GM12878 (cell line): ENCODE measurements around the gene IRS1. TPM values are rescaled to one million over a fixed set of nuclear protein-coding genes. Genes with fewer than 3 reads are reported as not detected.

Source experiments
- ATAC-seq: fragments of 200-7000 bp; cut with Tn5 transposase; 3 replicates; pipeline ENCODE4 v1.9.1; 2020; ENCODE audit warnings: mild to moderate bottlenecking, moderate library complexity
- BruUV-seq: library from RNA; stranded (reverse); fragments of 400-500 nt; replicated peaks from 2 replicates; lab custom pipeline; 2021; lab: Mats Ljungman, UMichigan
- CTCF ChIA-PET: fragments of 300-600 bp; sonication (Branson Sonifier 250); formaldehyde crosslinking; extraction: SDS; loops from one replicate; lab custom pipeline; 2021; ENCODE audit warnings: inconsistent platforms; lab: Yijun Ruan, JAX
- POLR2A ChIA-PET: fragments of 350-600 bp; formaldehyde crosslinking; extraction: SDS; loops from one replicate; lab custom pipeline; 2021; ENCODE audit warnings: inconsistent platforms; lab: Charles Lee
- RAD21 ChIA-PET: fragments of 300-600 bp; sonication (Branson Sonifier 250); formaldehyde crosslinking; loops from one replicate; lab custom pipeline; 2023; ENCODE audit warnings: antibody characterized with exemption; ENCODE audit not compliant: unreplicated experiment; lab: Charles Lee
- SMC1A ChIA-PET: fragments of 300-600 bp; sonication (Branson Sonifier 250); formaldehyde crosslinking; loops from one replicate; lab custom pipeline; 2023; ENCODE audit not compliant: unreplicated experiment, uncharacterized antibody; lab: Charles Lee
- DNase-seq: peaks from one replicate; pipeline ENCODE4 v3.0.0-alpha.2; 2011; ENCODE audit warnings: low read depth, low spot score
- FAIRE-seq: peaks from 3 replicates; lab custom pipeline; 2011; peaks lifted over from hg19 to GRCh38; lab: Jason Lieb, UNC
- H2AFZ ChIP-seq: 2 replicates; pipeline ENCODE4 v1.6.0; 2011; ENCODE audit warnings: low read depth, low read length, control low read depth; ENCODE audit not compliant: control insufficient read depth
- H3K27ac ChIP-seq: 2 replicates; pipeline ENCODE4 v1.5.1; 2011; ENCODE audit warnings: control low read depth; ENCODE audit not compliant: control insufficient read depth, insufficient read depth
- H3K27me3 ChIP-seq, 2 experiments: replicated peaks in 1 of 2; 2 replicates each; pipeline versions ENCODE4 v1.6.0 to v1.6.1; 2011; ENCODE audit warnings: low read length in 1 of 2; ENCODE audit not compliant: control insufficient read depth in 2 of 2, insufficient read depth in 2 of 2
- H3K36me3 ChIP-seq, 2 experiments: 2 replicates each; pipeline ENCODE4 v1.5.1; 2011; ENCODE audit warnings: low read length in 1 of 2; ENCODE audit not compliant: control insufficient read depth in 2 of 2, insufficient read depth in 2 of 2
- H3K4me1 ChIP-seq: 2 replicates; pipeline ENCODE4 v1.6.1; 2011; ENCODE audit warnings: mild to moderate bottlenecking, low read length, moderate library complexity, mixed read lengths; ENCODE audit not compliant: control insufficient read depth, insufficient read depth
- H3K4me2 ChIP-seq: 2 replicates; pipeline ENCODE4 v1.6.0; 2011; ENCODE audit warnings: control low read depth; ENCODE audit not compliant: control insufficient read depth, insufficient read depth
- H3K4me3 ChIP-seq: fragments of 200-600 bp; sonication (generic); 2 replicates; pipeline ENCODE4 v1.5.1; 2016
- H3K79me2 ChIP-seq: 2 replicates; pipeline ENCODE4 v1.6.0; 2011; ENCODE audit warnings: low read length; ENCODE audit not compliant: control insufficient read depth, insufficient read depth
- H3K9ac ChIP-seq: 2 replicates; pipeline ENCODE4 v1.8.0; 2011; ENCODE audit warnings: low read length, control low read depth, mixed read lengths; ENCODE audit not compliant: control insufficient read depth, insufficient read depth
- H3K9me3 ChIP-seq: replicated peaks from 3 replicates; pipeline ENCODE4 v1.5.1; 2011; ENCODE audit warnings: mild to moderate bottlenecking, low read length; ENCODE audit not compliant: control insufficient read depth, insufficient read depth
- H4K20me1 ChIP-seq: 2 replicates; pipeline ENCODE4 v1.6.0; 2011; ENCODE audit not compliant: control insufficient read depth, insufficient read depth
- BHLHE40 ChIP-seq, 2 experiments: fragments of 450-650 bp in 1 of 2; IDR thresholded peaks; 2 replicates each; pipeline ENCODE4 v1.6.1; 2011 to 2017; ENCODE audit warnings: low read depth in 2 of 2, borderline replicate concordance in 1 of 2, improper control_type of control experiment in 1 of 2, low read length in 1 of 2, mild to moderate bottlenecking in 1 of 2
- GATAD2B ChIP-seq: fragments of 450-650 bp; conservative IDR thresholded peaks from 2 replicates; pipeline ENCODE4 v1.6.1; 2017; ENCODE audit warnings: low read depth, mild to moderate bottlenecking, moderate library complexity
- KLF5 ChIP-seq: fragments of 450-650 bp; IDR thresholded peaks from 2 replicates; pipeline ENCODE4 v1.6.1; 2014; ENCODE audit warnings: mild to moderate bottlenecking; ENCODE audit not compliant: partially characterized antibody
- MEF2A ChIP-seq: IDR thresholded peaks from 2 replicates; pipeline ENCODE4 v1.6.1; 2011; ENCODE audit warnings: low read depth, mild to moderate bottlenecking, low read length, moderate library complexity; ENCODE audit not compliant: insufficient read depth
- MXI1 ChIP-seq: fragments of 150-350 bp; IDR thresholded peaks from 2 replicates; pipeline ENCODE4 v1.6.1; 2011; ENCODE audit warnings: low read depth, mild to moderate bottlenecking, inconsistent platforms, low read length, improper control_type of control experiment
- MYB ChIP-seq: fragments of 150-350 bp; IDR thresholded peaks from 2 replicates; pipeline ENCODE4 v1.6.1; 2014; ENCODE audit warnings: mild to moderate bottlenecking, low read depth, low read length, borderline replicate concordance
- NKRF ChIP-seq: fragments of 450-650 bp; conservative IDR thresholded peaks from 2 replicates; pipeline ENCODE4 v1.6.1; 2017; ENCODE audit warnings: mild to moderate bottlenecking, moderate library complexity
- RBBP5 ChIP-seq: fragments of 200-600 bp; sonication (generic); conservative IDR thresholded peaks from 2 replicates; pipeline ENCODE4 v1.6.1; 2016
- SMAD5 ChIP-seq: IDR thresholded peaks from 2 replicates; pipeline ENCODE4 v1.6.1; 2016; ENCODE audit warnings: antibody characterized with exemption, low read depth
- WGBS: methylation state at CpG from one replicate; pipeline ENCODE4 v1.1.6; 2016; ENCODE audit warnings: low lambda C conversion rate; ENCODE audit not compliant: insufficient replicate concordance, insufficient coverage; ENCODE audit errors: missing lambda C conversion rate; 5-methylcytosine and 5-hydroxymethylcytosine counted together
- in situ Hi-C: fragments of 300-500 bp; cut with MboI; formaldehyde crosslinking; loops from 9 replicates; pipeline ENCODE4 v1.14.3; 2018; ENCODE audit warnings: mixed read lengths
- intact Hi-C: fragments of 100-400 bp; cut with micrococcal nuclease; formaldehyde crosslinking; loops from one replicate; pipeline ENCODE4 v1.14.2; 2022; ENCODE audit not compliant: unreplicated experiment
- polyA plus RNA-seq, 11 experiments: library from polyadenylated mRNA; depleted of rRNA in 4 of 11; unstranded in 6 of 11; stranded (reverse) in 5 of 11; fragments of >200 nt; fragmentation: Nextera tagmentation in 4 of 11; fragmentation: Illumina TruSeq in 1 of 11; extraction: Ambion mirVana in 4 of 11; extraction: Trizol in 1 of 11; gene quantifications; 1 replicate in 1 of 11; 2 replicates in 10 of 11; pipeline versions ENCODE4 v1.2.1 to v1.2.3, GENCODE V29; 2011 to 2016; ENCODE audit warnings: inconsistent platforms in 2 of 11, missing spikeins in 2 of 11, low read depth in 1 of 11
- total RNA-seq, 4 experiments: library from RNA; depleted of rRNA in 3 of 4; stranded (reverse); fragments of >200 nt in 3 of 4; fragmentation: Illumina TruSeq in 1 of 4; extraction: Trizol in 1 of 4; gene quantifications; 2 replicates each; pipeline versions ENCODE4 v1.2.1 to v1.2.3, GENCODE V29; 2013 to 2021
- TF ChIP-seq, protein P1 (sequence below): fragments of 450-650 bp; IDR thresholded peaks from 2 replicates; pipeline ENCODE4 v1.6.1; 2017; ENCODE audit warnings: mild to moderate bottlenecking, moderate library complexity
- TF ChIP-seq, protein P2 (sequence below): IDR thresholded peaks from 2 replicates; pipeline ENCODE4 v1.6.1; 2011; ENCODE audit warnings: borderline replicate concordance, low read depth, mild to moderate bottlenecking, moderate library complexity, low read length; ENCODE audit not compliant: insufficient read depth, poor library complexity, severe bottlenecking

The IRS1 gene
- total and polyA plus RNA-seq, 10 of the 15 experiments (the other 5 are each of a cell fraction or from before 2014, with no cell fraction given), result 0.03 to 1.7 (median 0.34) TPM

GRCh38 chr2:226760412-226761194, 39.0 kb downstream of the IRS1 start (continued):
- TF ChIP-seq, protein P1, sequence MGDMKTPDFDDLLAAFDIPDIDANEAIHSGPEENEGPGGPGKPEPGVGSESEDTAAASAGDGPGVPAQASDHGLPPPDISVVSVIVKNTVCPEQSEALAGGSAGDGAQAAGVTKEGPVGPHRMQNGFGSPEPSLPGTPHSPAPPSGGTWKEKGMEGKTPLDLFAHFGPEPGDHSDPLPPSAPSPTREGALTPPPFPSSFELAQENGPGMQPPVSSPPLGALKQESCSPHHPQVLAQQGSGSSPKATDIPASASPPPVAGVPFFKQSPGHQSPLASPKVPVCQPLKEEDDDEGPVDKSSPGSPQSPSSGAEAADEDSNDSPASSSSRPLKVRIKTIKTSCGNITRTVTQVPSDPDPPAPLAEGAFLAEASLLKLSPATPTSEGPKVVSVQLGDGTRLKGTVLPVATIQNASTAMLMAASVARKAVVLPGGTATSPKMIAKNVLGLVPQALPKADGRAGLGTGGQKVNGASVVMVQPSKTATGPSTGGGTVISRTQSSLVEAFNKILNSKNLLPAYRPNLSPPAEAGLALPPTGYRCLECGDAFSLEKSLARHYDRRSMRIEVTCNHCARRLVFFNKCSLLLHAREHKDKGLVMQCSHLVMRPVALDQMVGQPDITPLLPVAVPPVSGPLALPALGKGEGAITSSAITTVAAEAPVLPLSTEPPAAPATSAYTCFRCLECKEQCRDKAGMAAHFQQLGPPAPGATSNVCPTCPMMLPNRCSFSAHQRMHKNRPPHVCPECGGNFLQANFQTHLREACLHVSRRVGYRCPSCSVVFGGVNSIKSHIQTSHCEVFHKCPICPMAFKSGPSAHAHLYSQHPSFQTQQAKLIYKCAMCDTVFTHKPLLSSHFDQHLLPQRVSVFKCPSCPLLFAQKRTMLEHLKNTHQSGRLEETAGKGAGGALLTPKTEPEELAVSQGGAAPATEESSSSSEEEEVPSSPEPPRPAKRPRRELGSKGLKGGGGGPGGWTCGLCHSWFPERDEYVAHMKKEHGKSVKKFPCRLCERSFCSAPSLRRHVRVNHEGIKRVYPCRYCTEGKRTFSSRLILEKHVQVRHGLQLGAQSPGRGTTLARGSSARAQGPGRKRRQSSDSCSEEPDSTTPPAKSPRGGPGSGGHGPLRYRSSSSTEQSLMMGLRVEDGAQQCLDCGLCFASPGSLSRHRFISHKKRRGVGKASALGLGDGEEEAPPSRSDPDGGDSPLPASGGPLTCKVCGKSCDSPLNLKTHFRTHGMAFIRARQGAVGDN, result no peak

DNA sequence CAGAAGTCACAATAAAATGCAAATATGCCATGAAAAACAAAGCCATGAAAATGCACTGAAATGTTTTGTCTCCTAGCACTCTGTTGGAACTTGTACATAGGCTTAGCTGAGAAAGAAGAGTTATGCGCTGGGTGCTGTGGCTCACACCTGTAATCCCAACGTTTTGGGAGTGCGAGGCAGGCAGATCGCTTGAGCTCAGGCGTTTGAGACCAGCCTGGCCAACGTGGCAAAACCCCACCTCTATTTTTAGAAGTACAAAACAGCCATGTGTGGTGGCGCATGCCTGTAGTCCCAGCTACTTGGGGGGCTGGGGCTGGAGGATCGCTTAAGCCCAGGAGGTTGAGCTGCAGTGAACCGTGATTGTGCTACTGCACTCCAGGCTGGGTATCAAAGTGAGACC, 39.9 kb downstream of the IRS1 start:
- Histone ChIP-seq H3K9me3 (no peaks in the 10 kb centered on the region), H3K4me3 (no peak overlapping the region), H4K20me1 (no peaks in the 10 kb centered on the region), H3K79me2 (no peaks in the 10 kb centered on the region), H2AFZ (no peak overlapping the region), H3K27me3 (no peaks in the 10 kb centered on the region), H3K9ac (no peak overlapping the region), H3K27ac (no peak overlapping the region), H3K36me3 (no peaks in the 10 kb centered on the region), H3K4me2 (no peak overlapping the region), H3K4me1 (no peaks in the 10 kb centered on the region)
- FAIRE-seq, result no peak
- 44% methylated on average over 9 of the region's 9 CpGs for WGBS
- no peak for DNase-seq
- intact Hi-C loops (no loop called here), in situ Hi-C loops (no loop called here)
- ChIA-PET RAD21 (no interaction called here), CTCF (no interaction called here), POLR2A (no interaction called here), SMC1A (interaction anchor here (2.7 kb wide), 1 partner anchor 11 kb away, joined by 10 read pairs; no protein-coding TSS in a partner anchor)
- no TSS peak for BruUV-seq
- ATAC-seq, result no peak
- TF ChIP-seq GATAD2B (no peak), MXI1 (no peak), NKRF (no peak), BHLHE40 (IDR thresholded peaks at IDR 0.05; ENCODE audit: borderline replicate concordance in 1 of 2, low read depth in 2 of 2, low read length in 1 of 2) (no peak), MYB (no peak), SMAD5 (no peak), MEF2A (no peak), RBBP5 (no peak), KLF5 (no peak)
- TF ChIP-seq, protein P2, sequence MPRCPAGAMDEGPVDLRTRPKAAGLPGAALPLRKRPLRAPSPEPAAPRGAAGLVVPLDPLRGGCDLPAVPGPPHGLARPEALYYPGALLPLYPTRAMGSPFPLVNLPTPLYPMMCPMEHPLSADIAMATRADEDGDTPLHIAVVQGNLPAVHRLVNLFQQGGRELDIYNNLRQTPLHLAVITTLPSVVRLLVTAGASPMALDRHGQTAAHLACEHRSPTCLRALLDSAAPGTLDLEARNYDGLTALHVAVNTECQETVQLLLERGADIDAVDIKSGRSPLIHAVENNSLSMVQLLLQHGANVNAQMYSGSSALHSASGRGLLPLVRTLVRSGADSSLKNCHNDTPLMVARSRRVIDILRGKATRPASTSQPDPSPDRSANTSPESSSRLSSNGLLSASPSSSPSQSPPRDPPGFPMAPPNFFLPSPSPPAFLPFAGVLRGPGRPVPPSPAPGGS, result no peak
